HG02943 (cell line): ENCODE measurements around the gene NHERF1.

Experiments
- ATAC-seq: cut with Tn5 transposase; IDR thresholded peaks from one replicate; pipeline ENCODE4 v1.9.1; 2021; ENCODE audit warnings: mild to moderate bottlenecking, low read depth, moderate library complexity; ENCODE audit not compliant: unreplicated experiment

NHERF1 gene

GRCh38 chr17:74804683-74805082 lies 56.3 kb downstream of the NHERF1 start:
- no peak for ATAC-seq

GRCh38 chr17:74805591-74805991 lies 57.2 kb downstream of the NHERF1 start:
- no peak for ATAC-seq

GRCh38 chr17:74806334-74806733 lies 57.9 kb downstream of the NHERF1 start:
- ATAC-seq: no peak

- ATAC-seq: no peak
Measured at GRCh38 chr17:74807441-74807840, 59.0 kb downstream of the NHERF1 start.

GRCh38 chr17:74807925-74808324 lies 59.5 kb downstream of the NHERF1 start:
- no peak for ATAC-seq

- ATAC-seq: no peak
Measured at GRCh38 chr17:74808714-74809430, 60.4 kb downstream of the NHERF1 start.

GRCh38 chr17:74810699-74811485 lies 62.5 kb downstream of the NHERF1 start:
- no peak for ATAC-seq

GRCh38 chr17:74812109-74813009 lies 63.9 kb downstream of the NHERF1 start:
- no peak for ATAC-seq

GRCh38 chr17:74814453-74814852 lies 66.0 kb downstream of the NHERF1 start:
- no peak for ATAC-seq

- ATAC-seq: no peak
Measured at GRCh38 chr17:74815067-74815466, 66.6 kb downstream of the NHERF1 start.

GRCh38 chr17:74815550-74816370 lies 67.3 kb downstream of the NHERF1 start:
- ATAC-seq: no peak

- no peak for ATAC-seq
Measured at GRCh38 chr17:74816905-74817620, 68.6 kb downstream of the NHERF1 start.

- ATAC-seq: no peak
Measured at GRCh38 chr17:74818291-74818938, 70.0 kb downstream of the NHERF1 start.
